CD14-positive monocyte (primary cell): ENCODE data around the gene CETP. TPM values are rescaled to one million over a fixed set of nuclear protein-coding genes. Genes with fewer than 3 reads are reported as not detected.

ENCODE experiments used
- DNase-seq, 3 donors: peaks; one replicate each; pipeline ENCODE4 v3.0.0-alpha.2; 2011 to 2022
- H2AFZ ChIP-seq: 2 replicates; pipeline ENCODE4 v1.6.0; 2012; ENCODE audit warnings: mild to moderate bottlenecking, low read depth, low read length, inconsistent platforms; ENCODE audit not compliant: insufficient read depth, poor library complexity, severe bottlenecking
- H3K27ac ChIP-seq, 2 donors: 1 replicate in 1 of 2; 2 replicates in 1 of 2; pipeline ENCODE4 v1.5.1; 2012 to 2013; ENCODE audit warnings: low read length in 2 of 2, control low read depth in 1 of 2, inconsistent platforms in 1 of 2, low read depth in 1 of 2, mild to moderate bottlenecking in 1 of 2
- H3K27me3 ChIP-seq, 2 donors: one replicate each; pipeline versions ENCODE4 v1.6.0 to v1.6.1; 2011 to 2013; ENCODE audit warnings: low read length in 2 of 2; ENCODE audit not compliant: control insufficient read depth in 2 of 2, insufficient read depth in 2 of 2
- H3K36me3 ChIP-seq, 2 donors: replicated peaks in 1 of 2; 1 replicate in 1 of 2; 2 replicates in 1 of 2; pipeline versions ENCODE4 v1.5.1 to v1.6.1; 2012 to 2013; ENCODE audit warnings: low read length in 2 of 2, control low read depth in 1 of 2, inconsistent platforms in 1 of 2, mild to moderate bottlenecking in 1 of 2; ENCODE audit not compliant: insufficient read depth in 2 of 2, control insufficient read depth in 1 of 2
- H3K4me1 ChIP-seq, 2 donors: 1 replicate in 1 of 2; 2 replicates in 1 of 2; pipeline versions ENCODE4 v1.5.1 to v1.6.1; 2012 to 2013; ENCODE audit warnings: low read length in 2 of 2, control low read depth in 1 of 2, inconsistent platforms in 1 of 2, mild to moderate bottlenecking in 1 of 2, moderate library complexity in 1 of 2; ENCODE audit not compliant: insufficient read depth in 2 of 2, control insufficient read depth in 1 of 2
- H3K4me2 ChIP-seq: replicated peaks from 2 replicates; pipeline ENCODE3; 2012; ENCODE audit warnings: low read length, moderate library complexity, mild to moderate bottlenecking; ENCODE audit not compliant: poor library complexity, severe bottlenecking; ENCODE audit errors: extremely low read depth
- H3K4me3 ChIP-seq, 3 experiments: fragments of 200-600 bp in 1 of 3; sonication (generic) in 1 of 3; replicated peaks in 1 of 3; 1 replicate in 2 of 3; 2 replicates in 1 of 3; pipeline ENCODE4 v1.5.1; 2011 to 2013; ENCODE audit warnings: low read length in 3 of 3, mild to moderate bottlenecking in 3 of 3, control low read depth in 2 of 3, low read depth in 2 of 3, inconsistent platforms in 1 of 3, moderate library complexity in 1 of 3
- H3K79me2 ChIP-seq: 2 replicates; pipeline ENCODE4 v1.6.0; 2012; ENCODE audit warnings: mild to moderate bottlenecking, control low read depth, inconsistent platforms, low read length, moderate library complexity; ENCODE audit not compliant: insufficient read depth
- H3K9ac ChIP-seq: 2 replicates; pipeline ENCODE4 v1.6.0; 2017; ENCODE audit warnings: low read length, mild to moderate bottlenecking; ENCODE audit not compliant: insufficient read depth, poor library complexity, severe bottlenecking
- H3K9me3 ChIP-seq, 2 donors: replicated peaks in 1 of 2; 1 replicate in 1 of 2; 2 replicates in 1 of 2; pipeline versions ENCODE4 v1.5.1 to v1.6.1; 2012 to 2013; ENCODE audit warnings: low read length in 2 of 2, control low read depth in 1 of 2; ENCODE audit not compliant: control insufficient read depth in 1 of 2, insufficient read depth in 1 of 2
- H4K20me1 ChIP-seq: 2 replicates; pipeline ENCODE4 v1.6.0; 2012; ENCODE audit warnings: mild to moderate bottlenecking, low read length, control low read depth, moderate library complexity; ENCODE audit not compliant: insufficient read depth
- H3K27ac Mint-ChIP-seq, 7 donors: one replicate each; pipeline ENCODE4 v1.8.0; 2020; ENCODE audit warnings: mild to moderate bottlenecking in 7 of 7, mixed read lengths in 7 of 7, moderate library complexity in 6 of 7, inconsistent platforms in 2 of 7
- H3K27me3 Mint-ChIP-seq, 3 donors: one replicate each; pipeline ENCODE4 v1.8.0; 2021 to 2022; ENCODE audit warnings: low read depth in 3 of 3, mild to moderate bottlenecking in 3 of 3, mixed read lengths in 3 of 3, moderate library complexity in 3 of 3, inconsistent platforms in 1 of 3
- H3K36me3 Mint-ChIP-seq, 2 donors: one replicate each; pipeline ENCODE4 v1.8.0; 2020; ENCODE audit warnings: mixed read lengths in 2 of 2, inconsistent platforms in 1 of 2, mild to moderate bottlenecking in 1 of 2
- H3K4me1 Mint-ChIP-seq: one replicate; pipeline ENCODE4 v1.8.0; 2020; ENCODE audit warnings: mild to moderate bottlenecking, mixed read lengths
- H3K4me3 Mint-ChIP-seq, 2 donors: one replicate each; pipeline ENCODE4 v1.8.0; 2020; ENCODE audit warnings: mild to moderate bottlenecking in 2 of 2, mixed read lengths in 2 of 2, moderate library complexity in 1 of 2
- H3K9me3 Mint-ChIP-seq, 7 donors: one replicate each; pipeline ENCODE4 v1.8.0; 2020 to 2022; ENCODE audit warnings: mixed read lengths in 7 of 7, mild to moderate bottlenecking in 6 of 7, moderate library complexity in 6 of 7, inconsistent platforms in 2 of 7
- WGBS: methylation state at CpG from one replicate; pipeline ENCODE4 v1.1.5; 2013; ENCODE audit warnings: missing lambda C conversion rate; ENCODE audit not compliant: insufficient coverage; 5-methylcytosine and 5-hydroxymethylcytosine counted together
- intact Hi-C, 2 donors: fragments of 100-400 bp; cut with micrococcal nuclease; formaldehyde crosslinking; loops; one replicate each; pipeline versions ENCODE4 v1.15.0 to v1.15.1; 2023
- polyA plus RNA-seq, 3 donors: library from polyadenylated mRNA; depleted of rRNA in 1 of 3; unstranded in 2 of 3; stranded (reverse) in 1 of 3; fragments of 300-500 nt in 2 of 3; fragments of >200 nt in 1 of 3; fragmentation: Illumina TruSeq in 2 of 3; gene quantifications; 1 replicate in 2 of 3; 2 replicates in 1 of 3; pipeline ENCODE4 v1.2.3, GENCODE V29; 2012 to 2021
- TF ChIP-seq, protein P1 (sequence below): fragments of 200-600 bp; IDR thresholded peaks from one replicate; pipeline ENCODE4 v1.8.0; 2022; ENCODE audit warnings: antibody characterized with exemption, mild to moderate bottlenecking

Gene CETP
- polyA plus RNA-seq, 3 donors = 0.61 to 2.1 (median 1.3) TPM

DNA sequence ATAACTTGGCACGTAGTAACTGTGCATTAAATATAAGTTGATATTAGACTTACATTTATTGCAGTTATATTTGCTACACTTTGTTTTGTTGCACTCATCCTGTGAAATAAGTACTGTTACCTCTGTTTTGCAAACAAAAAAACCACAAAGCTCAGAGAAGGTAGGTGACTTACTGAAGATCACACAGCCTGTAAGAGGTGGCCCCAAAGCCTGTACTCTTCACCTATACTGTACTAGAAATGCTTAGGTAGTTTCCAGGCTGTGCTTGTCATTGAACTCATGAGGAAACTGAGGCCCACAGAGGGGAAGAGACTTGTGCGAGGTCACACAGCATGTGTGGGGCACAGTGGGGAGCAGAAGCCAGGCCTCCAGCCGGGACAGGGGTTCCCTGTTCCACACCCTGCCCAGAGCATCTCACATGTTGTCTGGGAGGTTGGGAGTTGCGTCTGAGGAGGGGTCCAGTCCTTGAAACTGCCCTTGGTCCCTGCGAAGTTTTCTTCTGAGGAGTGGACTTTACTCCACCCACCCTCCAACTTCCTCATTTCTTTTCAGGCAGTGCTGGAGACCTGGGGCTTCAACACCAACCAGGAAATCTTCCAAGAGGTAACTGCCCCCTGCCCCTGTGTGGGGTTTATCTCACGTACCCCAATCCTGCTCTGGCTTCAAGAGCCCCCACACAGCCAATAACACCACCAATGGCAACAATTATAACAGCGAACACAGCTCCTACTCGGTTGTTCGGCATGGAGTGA lies 13.0 kb downstream of the CETP start:
- Mint-ChIP-seq H3K9me3 (no peaks in the 10 kb centered on the region), H3K27me3 (peaks cover 0 to 6% (median 4%) of the 10 kb centered on the region in 3 donors), H3K4me1 (peaks cover 59% of the 10 kb centered on the region), H3K36me3 (no peaks in the 10 kb centered on the region), H3K4me3 (peak overlapping the region; percentile 52 to 67), H3K27ac (peak overlapping the region in 4 of 7 donors; percentile 32 to 78 (median 60))
- H3K36me3 ChIP-seq = no peaks in the 10 kb centered on the region
- H3K27me3 ChIP-seq = no peaks in the 10 kb centered on the region
- peak in 2 of 3 donors; percentile 47 for DNase-seq
- WGBS = 29% methylated on average over 3 of the region's 9 CpGs
- H3K9ac ChIP-seq = no peak overlapping the region
- peak overlapping the region in 1 of 2 donors; percentile 27 for H3K27ac ChIP-seq
- peak overlapping the region; percentile 47 for H3K4me2 ChIP-seq
- H3K4me3 ChIP-seq = peak overlapping the region in 1 of 3 experiments; percentile 13
- no peaks in the 10 kb centered on the region for H4K20me1 ChIP-seq
- intact Hi-C loops = no loop called here
- H3K4me1 ChIP-seq = peaks cover 43 to 47% of the 10 kb centered on the region in 2 donors
- no peaks in the 10 kb centered on the region for H3K79me2 ChIP-seq
- TF ChIP-seq, protein P1, sequence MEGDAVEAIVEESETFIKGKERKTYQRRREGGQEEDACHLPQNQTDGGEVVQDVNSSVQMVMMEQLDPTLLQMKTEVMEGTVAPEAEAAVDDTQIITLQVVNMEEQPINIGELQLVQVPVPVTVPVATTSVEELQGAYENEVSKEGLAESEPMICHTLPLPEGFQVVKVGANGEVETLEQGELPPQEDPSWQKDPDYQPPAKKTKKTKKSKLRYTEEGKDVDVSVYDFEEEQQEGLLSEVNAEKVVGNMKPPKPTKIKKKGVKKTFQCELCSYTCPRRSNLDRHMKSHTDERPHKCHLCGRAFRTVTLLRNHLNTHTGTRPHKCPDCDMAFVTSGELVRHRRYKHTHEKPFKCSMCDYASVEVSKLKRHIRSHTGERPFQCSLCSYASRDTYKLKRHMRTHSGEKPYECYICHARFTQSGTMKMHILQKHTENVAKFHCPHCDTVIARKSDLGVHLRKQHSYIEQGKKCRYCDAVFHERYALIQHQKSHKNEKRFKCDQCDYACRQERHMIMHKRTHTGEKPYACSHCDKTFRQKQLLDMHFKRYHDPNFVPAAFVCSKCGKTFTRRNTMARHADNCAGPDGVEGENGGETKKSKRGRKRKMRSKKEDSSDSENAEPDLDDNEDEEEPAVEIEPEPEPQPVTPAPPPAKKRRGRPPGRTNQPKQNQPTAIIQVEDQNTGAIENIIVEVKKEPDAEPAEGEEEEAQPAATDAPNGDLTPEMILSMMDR = no peak
- H3K9me3 ChIP-seq = no peaks in the 10 kb centered on the region
- H2AFZ ChIP-seq = peak overlapping the region; percentile 54

DNA sequence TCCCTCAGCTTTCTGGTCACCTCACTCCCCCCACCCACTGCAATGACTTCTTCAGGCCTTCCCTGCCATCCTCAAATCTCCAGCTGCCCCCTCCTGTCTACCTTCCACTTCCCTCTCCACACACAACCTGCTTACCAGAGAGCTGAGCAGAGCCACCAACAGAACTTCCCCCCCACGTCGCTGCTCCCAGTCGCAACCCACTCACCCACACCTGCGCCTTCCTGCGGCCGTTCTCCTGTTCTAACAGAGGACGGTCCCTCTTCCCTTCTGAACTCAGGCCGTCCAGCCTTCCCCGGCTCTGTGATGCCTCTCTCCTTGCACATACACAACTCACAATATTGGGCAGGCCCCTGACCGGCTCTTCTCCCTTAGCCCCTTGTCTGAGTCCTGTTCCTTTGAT lies 14.0 kb downstream of the CETP start:
- no peaks in the 10 kb centered on the region for H3K79me2 ChIP-seq
- peaks cover 0 to 6% (median 4%) of the 10 kb centered on the region in 3 donors for H3K27me3 Mint-ChIP-seq
- no peak overlapping the region for H3K4me2 ChIP-seq
- TF ChIP-seq, protein P1 = no peak
- H3K4me3 Mint-ChIP-seq = no peak overlapping the region
- intact Hi-C loops = no loop called here
- no peak overlapping the region for H2AFZ ChIP-seq
- no peak for DNase-seq
- H3K4me1 Mint-ChIP-seq = peaks cover 69% of the 10 kb centered on the region
- no peaks in the 10 kb centered on the region for H4K20me1 ChIP-seq
- H3K27ac Mint-ChIP-seq = peak overlapping the region in 2 of 7 donors; percentile 20 to 46
- H3K4me3 ChIP-seq = no peak overlapping the region
- WGBS = 77% methylated on average over 10 of the region's 10 CpGs
- H3K9ac ChIP-seq = no peak overlapping the region
- no peaks in the 10 kb centered on the region for H3K9me3 ChIP-seq
- no peaks in the 10 kb centered on the region for H3K36me3 Mint-ChIP-seq
- peaks cover 52 to 57% of the 10 kb centered on the region in 2 donors for H3K4me1 ChIP-seq
- no peaks in the 10 kb centered on the region for H3K9me3 Mint-ChIP-seq
- H3K27me3 ChIP-seq = no peaks in the 10 kb centered on the region
- no peaks in the 10 kb centered on the region for H3K36me3 ChIP-seq
- H3K27ac ChIP-seq = no peak overlapping the region
